Measurements from ENCODE around the gene EPHX1.
"Not testable (repeated sequence)": the region's sequence is repeated elsewhere in the genome, so short reads cannot be mapped to it uniquely, and the experiment has no call there.

The EPHX1 gene

DNA sequence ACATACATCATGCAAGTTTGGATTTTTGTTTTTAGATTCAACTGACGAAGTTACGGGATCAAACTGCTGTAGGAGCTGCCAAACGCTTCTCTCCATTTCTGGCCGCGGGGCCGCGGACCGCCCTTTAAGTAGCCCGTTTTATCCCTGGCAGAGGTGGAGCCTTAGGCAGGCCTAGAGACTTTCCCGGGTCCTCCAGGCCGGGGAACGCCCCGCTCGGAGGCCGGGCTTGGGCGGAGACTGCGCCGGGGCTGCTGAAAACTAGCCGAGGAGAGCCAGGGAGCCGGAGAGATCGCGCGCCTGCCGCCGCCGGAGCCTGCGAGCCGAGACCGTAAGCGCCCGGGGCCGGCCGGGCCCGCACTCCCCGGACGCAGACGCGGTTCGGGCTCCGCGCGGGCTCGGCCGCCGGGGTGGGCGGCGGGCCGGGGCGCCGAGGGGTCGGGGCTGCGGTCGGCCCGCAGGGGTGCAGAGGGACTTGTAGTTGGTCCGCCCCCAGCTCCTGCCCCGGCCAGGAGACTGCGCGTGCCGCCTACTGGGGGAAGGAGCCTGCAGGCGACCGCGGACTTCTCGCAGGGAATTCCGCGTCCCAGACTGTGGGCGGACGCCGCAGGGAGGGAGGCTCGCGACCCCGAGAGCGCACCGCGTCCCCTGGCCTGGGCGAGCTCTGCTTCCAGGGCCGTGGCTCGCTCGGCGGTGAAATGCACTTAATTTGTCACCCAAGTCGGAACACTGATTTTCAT, at the start of gene EPHX1:
Gene EPHX1, plus strand, starts transcription at position 283 of the 737 bp plus-strand sequence. CDS start 18,606 bp downstream, outside the sequence.
- peak; percentile 46 for DNase-seq

DNA sequence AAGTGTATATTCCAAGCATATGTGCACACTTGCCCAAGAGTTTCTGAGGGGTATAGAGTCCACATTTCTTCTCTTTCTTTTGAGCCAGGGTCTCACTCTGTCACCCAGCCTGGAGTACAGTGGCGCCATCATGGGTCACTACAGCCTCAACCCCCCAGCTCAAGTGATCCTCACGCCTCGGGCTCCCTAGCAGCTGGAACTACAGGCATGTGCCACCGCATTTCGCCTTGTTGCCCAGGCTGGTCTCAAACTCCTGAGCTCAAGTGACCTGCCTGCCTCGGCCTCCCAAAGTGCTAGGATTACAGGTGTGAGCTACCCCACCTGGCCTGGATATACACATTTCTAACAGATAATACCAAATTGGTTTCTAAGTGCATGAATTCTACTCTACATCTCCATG, 49.4 kb upstream of the EPHX1 start:
- no peak for DNase-seq

- DNase-seq, result not testable (repeated sequence)
Measured at GRCh38 chr1:225761395-225761794, 48.5 kb upstream of the EPHX1 start.

DNA sequence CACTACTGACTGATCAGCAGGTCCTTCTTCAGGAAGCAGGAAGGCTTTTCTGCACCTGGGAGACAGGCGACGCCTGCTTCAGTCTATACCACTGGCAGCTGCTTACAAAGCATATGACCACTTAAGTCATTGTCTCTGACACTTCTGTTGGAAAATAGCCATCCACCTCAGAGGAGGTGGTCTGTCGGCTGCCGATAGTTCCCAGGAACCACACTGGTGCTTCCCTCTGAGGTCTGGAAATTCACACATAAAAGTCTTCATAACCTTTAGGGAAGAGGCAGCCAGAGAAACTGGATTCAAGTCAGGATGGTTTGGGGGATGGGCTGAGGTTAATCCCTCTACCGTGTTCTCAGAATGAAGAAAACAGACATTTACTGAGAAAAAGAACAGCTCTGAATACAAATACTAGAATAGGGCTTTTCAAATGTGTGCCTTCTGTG, 47.9 kb upstream of the EPHX1 start:
- no peak for DNase-seq

DNA sequence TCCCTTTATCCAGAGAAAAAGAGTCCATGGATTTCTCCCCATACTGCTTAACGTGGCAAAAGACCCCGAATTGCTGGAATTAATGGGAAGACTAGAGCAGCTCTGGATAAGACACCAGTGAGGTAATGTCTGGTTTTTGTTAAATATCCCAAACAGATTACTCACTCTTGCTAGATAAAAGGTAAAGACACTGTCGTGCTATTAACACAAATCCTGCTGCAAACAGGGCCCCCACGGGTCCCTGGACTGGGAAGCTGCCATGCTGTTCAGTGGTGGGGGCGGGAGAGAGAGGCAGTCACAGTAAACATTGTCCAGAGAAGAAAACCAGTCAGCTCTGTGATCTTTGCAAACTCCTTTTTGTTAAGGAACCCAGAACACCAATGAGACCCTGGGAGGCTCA, 47.5 kb upstream of the EPHX1 start:
- DNase-seq, result no peak

DNA sequence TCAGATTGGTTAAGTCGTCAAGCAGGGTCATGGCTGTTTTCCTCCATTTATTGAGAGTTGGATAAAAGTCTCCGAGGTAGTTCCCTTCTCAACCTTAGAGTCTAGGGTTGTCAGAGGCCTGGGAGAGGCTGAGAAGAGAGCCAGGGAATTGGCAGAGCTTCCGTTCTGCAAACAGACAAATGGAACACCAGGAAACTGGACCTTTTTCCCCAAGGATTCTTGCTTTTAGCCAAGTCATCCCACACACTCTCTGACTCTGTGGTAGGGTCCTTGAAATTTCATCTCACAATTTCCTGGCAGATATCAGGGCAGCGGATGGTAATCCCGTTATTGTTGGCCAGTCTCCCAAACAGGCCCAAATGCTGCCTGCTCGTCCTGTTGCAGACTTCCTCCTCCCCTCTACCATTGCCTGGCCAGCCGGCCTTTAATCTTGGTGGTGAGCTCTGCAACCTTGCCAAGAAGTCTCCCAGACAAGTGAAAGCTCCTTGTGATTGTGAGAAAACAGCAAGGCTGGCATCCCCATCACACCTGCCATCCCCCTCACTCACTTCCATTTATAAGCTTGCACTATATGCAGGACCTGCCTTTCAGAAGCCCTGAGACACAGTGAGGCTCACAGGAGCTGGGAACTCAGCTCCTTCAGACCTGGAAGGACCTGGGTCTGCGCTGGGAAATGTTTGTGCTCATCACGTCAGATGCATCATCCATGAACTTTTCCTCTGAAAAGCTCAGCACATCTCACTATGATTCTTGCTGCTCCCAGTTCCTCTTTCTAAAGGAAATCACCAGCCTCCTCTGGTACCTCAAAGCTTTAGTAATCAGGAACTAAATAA, 46.0 kb upstream of the EPHX1 start:
- DNase-seq, result no peak

- DNase-seq, result no peak
Measured at GRCh38 chr1:225765982-225766674, 43.8 kb upstream of the EPHX1 start.

DNA sequence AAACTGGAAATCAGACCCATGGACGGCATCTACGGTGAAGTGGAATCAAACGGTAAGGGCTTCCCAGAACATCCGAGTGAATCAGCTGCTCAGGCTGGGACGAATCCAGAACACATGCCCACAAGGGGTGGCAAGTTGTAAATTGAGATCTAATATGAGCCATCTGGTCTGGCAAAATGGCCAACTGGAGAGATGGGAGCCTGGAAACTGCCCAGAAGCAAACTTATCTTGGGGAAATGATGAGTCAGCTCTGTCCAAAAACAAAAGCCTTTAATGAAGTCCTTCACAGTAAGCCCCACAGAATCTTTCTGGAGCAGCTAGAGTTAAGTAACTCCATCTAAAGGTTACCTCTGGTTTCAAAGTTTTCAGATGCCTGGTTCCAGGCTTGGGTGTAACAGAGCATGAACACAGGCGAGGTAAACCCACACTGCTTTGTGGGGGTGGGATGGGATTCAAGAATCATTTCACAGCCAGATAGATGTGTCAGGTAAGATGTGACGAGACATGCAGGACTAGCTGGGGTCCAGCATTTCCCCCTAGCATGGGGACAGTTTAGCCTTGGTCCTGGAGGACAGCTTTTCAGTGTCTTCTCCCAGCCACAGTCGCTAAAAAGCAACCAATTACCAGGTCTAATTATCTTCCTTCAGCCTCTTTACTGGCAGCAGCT, 42.8 kb upstream of the EPHX1 start:
- no peak for DNase-seq

GRCh38 chr1:225767634-225768540, 42.0 kb upstream of the EPHX1 start:
- no peak for DNase-seq

DNA sequence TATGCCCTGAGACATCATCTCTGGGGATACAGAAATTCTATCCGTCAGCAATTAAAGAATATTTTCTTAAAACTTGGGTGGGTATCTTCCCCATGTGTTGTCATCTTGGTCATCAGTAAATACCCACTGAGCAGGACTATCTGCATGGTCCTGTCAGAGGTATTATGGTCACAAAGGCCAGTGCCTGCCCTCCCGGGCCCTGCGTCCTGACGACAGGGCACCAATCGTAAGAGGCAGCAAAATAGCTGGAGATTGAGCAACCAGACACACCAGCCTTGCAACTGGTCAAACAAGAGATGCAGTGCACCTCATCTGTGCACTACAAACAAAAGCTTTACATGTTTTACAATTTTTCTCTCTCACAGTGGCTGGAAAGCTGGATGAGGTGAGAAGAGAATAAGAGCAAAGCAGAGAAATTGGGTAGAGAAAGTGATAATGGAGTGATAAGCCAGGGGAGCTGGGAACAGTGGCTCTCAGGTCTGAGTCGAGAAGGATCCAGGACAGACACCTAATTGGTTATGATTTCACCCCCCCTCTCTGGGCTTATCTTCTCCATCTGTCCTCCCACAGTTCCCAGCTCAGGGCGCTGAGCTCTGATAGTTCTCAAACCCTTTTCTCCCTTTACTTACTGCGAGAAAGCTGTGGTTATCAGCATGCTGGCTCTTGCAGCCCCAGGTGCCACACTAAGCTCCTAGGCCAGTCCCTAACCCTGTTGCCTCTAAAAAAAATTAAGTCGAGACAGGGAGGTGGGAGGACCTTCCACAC, 41.1 kb upstream of the EPHX1 start:
- no peak for DNase-seq

- no peak for DNase-seq
Measured at GRCh38 chr1:225769687-225770086, 40.2 kb upstream of the EPHX1 start.

DNA sequence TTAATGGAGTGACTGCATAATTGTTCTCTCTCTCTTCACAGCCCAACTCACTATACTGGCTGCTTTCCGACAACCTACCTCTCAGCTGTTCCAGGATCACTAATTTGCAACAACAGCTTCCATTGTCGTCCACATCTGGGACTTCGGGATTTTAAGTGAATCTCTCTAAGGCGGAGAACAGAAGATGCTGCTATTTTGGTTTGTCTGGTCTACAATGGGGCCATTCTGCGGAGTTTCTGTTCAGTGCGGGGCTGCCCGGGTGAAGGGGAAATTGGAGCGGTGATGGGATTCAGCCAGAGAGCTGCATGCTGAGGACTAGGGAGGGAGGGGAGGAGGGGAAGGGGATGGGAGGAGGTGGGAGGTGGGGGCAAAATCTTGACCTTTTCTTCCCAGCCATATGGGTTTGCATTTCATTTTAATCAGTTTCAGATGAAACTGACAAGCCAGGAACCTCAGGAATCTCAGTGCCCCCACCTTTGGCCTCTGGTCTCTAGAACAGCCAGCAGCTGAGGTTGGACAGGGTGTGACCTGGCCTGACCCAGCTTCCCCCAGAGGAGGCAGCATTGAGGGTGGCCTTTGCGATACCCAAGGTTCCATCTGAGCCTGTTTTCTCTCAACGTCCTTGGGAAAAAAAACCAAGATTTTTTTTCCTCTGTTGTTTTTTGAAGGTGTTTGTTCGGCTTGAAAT, 39.2 kb upstream of the EPHX1 start:
- DNase-seq, result no peak

DNA sequence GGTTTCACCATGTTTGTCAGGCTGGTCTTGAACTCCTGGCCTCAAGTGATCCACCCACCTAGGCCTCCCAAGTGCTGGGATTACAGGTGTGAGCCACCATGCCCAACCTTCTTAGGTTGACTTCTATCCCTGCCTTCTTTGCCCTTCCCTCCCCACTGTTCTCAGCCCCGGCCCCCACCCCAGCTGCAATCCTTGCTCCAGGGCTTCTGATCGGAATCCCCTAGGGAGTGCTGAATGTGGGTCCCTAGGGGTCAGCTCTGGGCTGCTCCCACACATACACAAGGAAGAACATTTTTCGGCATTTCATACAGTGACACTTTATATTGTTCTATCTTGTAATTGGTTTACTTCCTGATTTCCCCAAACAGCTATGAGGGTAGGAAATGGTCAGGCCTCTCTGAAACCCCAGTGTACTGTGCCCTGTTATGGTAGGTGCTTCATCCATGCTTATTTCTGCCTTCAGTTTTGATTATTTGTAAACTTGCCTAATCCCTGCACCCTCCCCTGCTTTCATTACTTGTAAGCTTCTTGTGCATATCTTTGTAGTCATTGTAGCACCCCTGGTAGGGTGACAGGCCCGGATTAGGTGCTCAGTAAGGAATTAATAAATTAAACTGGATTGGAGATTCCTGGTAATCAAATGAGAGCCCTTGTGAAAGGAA, 38.1 kb upstream of the EPHX1 start:
- DNase-seq, result no peak

- DNase-seq, result peak; percentile 43
Measured at GRCh38 chr1:225772323-225772768, 37.6 kb upstream of the EPHX1 start.

DNA sequence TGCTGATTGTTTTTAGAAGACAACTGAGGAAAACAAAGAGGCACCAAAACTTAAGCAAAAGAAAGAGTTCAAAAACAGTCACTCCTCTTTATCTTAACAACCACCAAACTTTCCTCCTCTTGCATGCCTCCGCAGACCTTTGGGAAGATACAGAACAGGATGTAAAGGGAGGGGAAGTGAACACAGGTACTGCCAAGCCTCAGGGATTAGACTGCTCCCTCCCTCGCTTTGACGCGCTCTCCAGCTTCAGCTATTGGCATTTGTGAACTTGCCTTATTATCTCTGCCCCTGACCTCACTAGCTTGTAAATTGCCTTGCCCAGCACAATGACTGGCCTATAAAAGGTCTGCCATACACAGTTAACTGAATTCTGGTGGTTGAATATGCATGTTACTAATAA, 37.1 kb upstream of the EPHX1 start:
- no peak for DNase-seq

DNA sequence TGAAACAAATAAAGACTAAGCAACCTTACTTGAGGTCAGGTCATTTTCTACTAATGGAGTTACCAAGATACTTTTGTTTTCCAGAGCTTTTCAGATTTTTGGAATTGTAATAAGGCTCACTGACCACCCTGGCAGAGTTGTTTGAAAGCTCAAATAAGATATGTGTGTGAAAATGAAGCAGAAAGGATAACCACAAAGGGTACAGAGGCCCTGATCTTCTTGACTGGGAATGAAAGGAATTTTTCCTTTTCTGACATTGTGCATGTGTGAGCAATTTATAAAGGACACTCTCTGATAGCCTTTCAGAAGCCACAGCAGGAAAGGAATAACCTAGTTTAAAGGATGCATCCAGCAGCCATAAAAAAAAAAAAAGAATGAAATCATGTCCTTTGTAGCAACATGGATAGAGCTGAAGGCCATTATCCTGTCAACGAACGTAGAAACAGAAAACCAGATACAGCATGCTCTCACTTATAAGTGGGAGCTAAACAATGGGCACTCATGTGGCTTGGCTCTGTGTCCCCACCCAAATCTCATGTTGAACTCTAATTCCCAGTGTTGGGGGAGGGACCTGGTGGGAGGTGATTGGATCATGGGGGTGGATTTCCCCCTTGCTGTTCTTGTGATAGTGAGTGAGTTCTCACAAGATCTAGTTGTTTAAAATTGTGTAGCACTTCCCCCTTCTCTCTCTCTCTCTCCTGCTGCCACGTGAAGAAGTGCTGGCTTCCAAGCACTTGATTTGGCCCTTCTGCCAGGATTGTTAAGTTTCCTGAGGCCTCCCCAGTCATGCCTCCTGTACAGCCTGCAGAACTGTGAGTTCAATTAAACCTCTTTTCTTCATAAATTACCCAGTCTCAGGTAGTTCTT, 35.4 kb upstream of the EPHX1 start:
- no peak for DNase-seq

DNA sequence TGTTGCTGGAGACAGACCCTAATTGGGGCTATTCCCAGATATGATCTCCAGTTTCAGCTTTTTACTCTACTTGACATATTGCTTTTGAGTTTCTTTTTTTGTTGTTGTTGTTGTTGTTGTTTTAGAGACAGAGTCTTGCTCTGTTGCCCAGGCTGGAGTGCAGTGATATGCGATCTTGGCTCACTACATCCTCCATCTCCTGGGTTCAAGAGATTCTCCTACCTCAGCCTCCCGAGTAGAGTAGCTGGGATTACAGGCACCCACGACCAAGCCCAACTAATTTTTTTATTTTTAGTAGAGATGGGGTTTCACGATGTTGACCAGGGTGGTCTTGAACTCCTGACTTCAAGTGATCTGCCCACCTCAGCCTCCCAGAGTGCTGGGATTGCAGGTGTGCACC, 33.6 kb upstream of the EPHX1 start:
- DNase-seq, result no peak

GRCh38 chr1:225777058-225777582, 32.8 kb upstream of the EPHX1 start:
- DNase-seq, result no peak
